ENCODE results near the gene UGT8. TPM values are rescaled to one million over a fixed set of nuclear protein-coding genes. Genes with fewer than 3 reads are reported as not detected.

Gene UGT8
- polyA plus RNA-seq, 1 donor from 2014 or later: 0.73 TPM

GRCh38 chr4:114561590-114561989 lies 37.0 kb upstream of the UGT8 start:
- Histone ChIP-seq H3K4me2 (ENCODE audit: low read length) (no peak overlapping the region), H3K9me3 (ENCODE audit: low read length) (no peaks in the 10 kb centered on the region), H3K9ac (ENCODE audit: low read length) (no peak overlapping the region), H3K79me2 (replicated peaks; ENCODE audit: insufficient read depth, low read length) (no peaks in the 10 kb centered on the region), H3K27me3 (ENCODE audit: insufficient read depth, low read depth, low read length) (no peaks in the 10 kb centered on the region), H3K27ac (ENCODE audit: low read length) (no peak overlapping the region), H3K4me3 (ENCODE audit: low read length) (no peak overlapping the region), H3K9me2 (ENCODE audit: insufficient read depth, low read length) (no peaks in the 10 kb centered on the region), H3K36me3 (ENCODE audit: insufficient read depth, low read length) (no peaks in the 10 kb centered on the region), H3F3A (ENCODE audit: insufficient read depth, low read length, poor library complexity, severe bottlenecking) (no peaks in the 10 kb centered on the region), H4K20me1 (ENCODE audit: insufficient read depth) (no peaks in the 10 kb centered on the region), H2AFZ (ENCODE audit: low read depth, low read length) (no peak overlapping the region)
- TF ChIP-seq EZH2 (IDR thresholded peaks at IDR 0.05; ENCODE audit: borderline replicate concordance, insufficient read depth, low read length, poor library complexity, severe bottlenecking) (no peak), SMC3 (conservative IDR thresholded peaks at IDR 0.05; ENCODE audit: poor library complexity) (no peak), RAD21 (conservative IDR thresholded peaks at IDR 0.05) (no peak), EP300 (conservative IDR thresholded peaks at IDR 0.05; ENCODE audit: poor library complexity, severe bottlenecking) (no peak), POLR2AphosphoS5 (IDR thresholded peaks at IDR 0.05) (no peak), CTCF (IDR thresholded peaks at IDR 0.05; ENCODE audit: poor library complexity, severe bottlenecking) (no peak), MXI1 (conservative IDR thresholded peaks at IDR 0.05; ENCODE audit: poor library complexity, severe bottlenecking) (no peak), TAF1 (IDR thresholded peaks at IDR 0.05; ENCODE audit: low read depth) (no peak), REST (IDR thresholded peaks at IDR 0.05; ENCODE audit: borderline replicate concordance) (no peak)

GRCh38 chr4:114562176-114562904 lies 36.3 kb upstream of the UGT8 start:
- no peaks in the 10 kb centered on the region for H3K27me3 ChIP-seq (ENCODE audit: insufficient read depth, low read depth, low read length)
- no peaks in the 10 kb centered on the region for H4K20me1 ChIP-seq (ENCODE audit: insufficient read depth)
- H3K9me2 ChIP-seq (ENCODE audit: insufficient read depth, low read length): no peaks in the 10 kb centered on the region
- no peak overlapping the region for H2AFZ ChIP-seq (ENCODE audit: low read depth, low read length)
- TF ChIP-seq EZH2 (IDR thresholded peaks at IDR 0.05; ENCODE audit: borderline replicate concordance, insufficient read depth, low read length, poor library complexity, severe bottlenecking) (no peak), RAD21 (conservative IDR thresholded peaks at IDR 0.05) (no peak), POLR2AphosphoS5 (IDR thresholded peaks at IDR 0.05) (no peak), MXI1 (conservative IDR thresholded peaks at IDR 0.05; ENCODE audit: poor library complexity, severe bottlenecking) (no peak), REST (IDR thresholded peaks at IDR 0.05; ENCODE audit: borderline replicate concordance) (no peak), CTCF (IDR thresholded peaks at IDR 0.05; ENCODE audit: poor library complexity, severe bottlenecking) (no peak), TAF1 (IDR thresholded peaks at IDR 0.05; ENCODE audit: low read depth) (no peak), EP300 (conservative IDR thresholded peaks at IDR 0.05; ENCODE audit: poor library complexity, severe bottlenecking) (no peak), SMC3 (conservative IDR thresholded peaks at IDR 0.05; ENCODE audit: poor library complexity) (no peak)
- H3K4me3 ChIP-seq (ENCODE audit: low read length): no peak overlapping the region
- H3K4me2 ChIP-seq (ENCODE audit: low read length): no peak overlapping the region
- no peaks in the 10 kb centered on the region for H3F3A ChIP-seq (ENCODE audit: insufficient read depth, low read length, poor library complexity, severe bottlenecking)
- no peaks in the 10 kb centered on the region for H3K79me2 ChIP-seq (replicated peaks; ENCODE audit: insufficient read depth, low read length)
- H3K36me3 ChIP-seq (ENCODE audit: insufficient read depth, low read length): no peaks in the 10 kb centered on the region
- H3K9ac ChIP-seq (ENCODE audit: low read length): no peak overlapping the region
- no peaks in the 10 kb centered on the region for H3K9me3 ChIP-seq (ENCODE audit: low read length)
- no peak overlapping the region for H3K27ac ChIP-seq (ENCODE audit: low read length)

All from neural cell (in vitro differentiated cells).